SK-N-SH treated with all-trans-retinoic acid at 6 μM for 48 hours (cell line): ENCODE measurements around the gene TPST2.

ENCODE experiments used
- ARNTL ChIP-seq: fragments of 450-650 bp; formaldehyde crosslinking; IDR thresholded peaks from 2 replicates; pipeline ENCODE4 v1.5.0; 2020; ENCODE audit warnings: low read depth, mild to moderate bottlenecking, moderate library complexity, borderline replicate concordance
- CSRNP3 ChIP-seq: fragments of 250-450 bp; sonication (Bioruptor Pico); IDR thresholded peaks from 2 replicates; pipeline ENCODE4 v1.5.1; 2021; ENCODE audit warnings: mild to moderate bottlenecking, moderate library complexity
- ZC3H10 ChIP-seq: fragments of 250-450 bp; sonication (Bioruptor Pico); IDR thresholded peaks from 2 replicates; pipeline ENCODE4 v1.5.1; 2021; ENCODE audit warnings: mild to moderate bottlenecking, moderate library complexity

- no peak for TF ChIP-seq ARNTL (CRISPR knock-in tag)
- TF ChIP-seq ZC3H10 = no peak
- no peak for TF ChIP-seq CSRNP3 (CRISPR knock-in tag)
These were observed 12.2 kb upstream of the TPST2 start for GRCh38 chr22:26602127-26602526.
